Measurements from ENCODE around the gene UBP1. TPM values are rescaled to one million over a fixed set of nuclear protein-coding genes. Genes with fewer than 3 reads are reported as not detected.

The UBP1 gene
- total RNA-seq (2022) (68.3 and 72.4 TPM in 2 replicates), Bru-seq, nascent RNA (percentile 92 among the genes with signal in this experiment), BruChase-seq, experiment 1, labeled RNA remaining after a 6-hour chase (percentile 93 among the genes with signal in this experiment), BruChase-seq, experiment 2, labeled RNA remaining after a 2-hour chase (percentile 89 among the genes with signal in this experiment)
- long read RNA-seq, full-length matches to known transcripts: 21 of 40 reads
- long read RNA-seq, partial matches to known transcripts: 5 of 40 reads
- long read RNA-seq, other reads (novel, unspliced or antisense): 14 of 40 reads

- DNase-seq: peak; percentile 99
- Mint-ChIP-seq H3K27me3 (ENCODE audit: unreplicated experiment) (no peaks in the 10 kb centered on the region), H3K4me1 (ENCODE audit: low read depth, unreplicated experiment) (peaks cover 21% of the 10 kb centered on the region), H3K36me3 (ENCODE audit: insufficient read depth, unreplicated experiment) (peaks cover 41% of the 10 kb centered on the region), H3K9me3 (ENCODE audit: low read depth, unreplicated experiment) (no peaks in the 10 kb centered on the region), H3K27ac (ENCODE audit: unreplicated experiment) (peak within 1 kb of the TSS; percentile 90), H3K4me3 (ENCODE audit: low read depth, unreplicated experiment) (peak within 1 kb of the TSS; percentile 91)
- no TSS peak for BruUV-seq (replicated peaks)
- intact Hi-C loops (cut with micrococcal nuclease; ENCODE audit: unreplicated experiment): loop anchor here (5.0 kb wide), 1 partner anchor 42 kb away; no protein-coding TSS in a partner anchor
- CTCF ChIA-PET: interaction anchor here (1.8 kb wide), 1 partner anchor 10 kb away, joined by 5 read pairs; no protein-coding TSS in a partner anchor
- no peak for TF ChIP-seq CTCF (IDR thresholded peaks at IDR 0.05; ENCODE audit: unreplicated experiment)
Observed at GRCh38 chr3:33440328-33441224, at the start of gene UBP1. UBP1 (minus strand) TSS chr3:33440405; CDS start chr3:33439848, 557 bp downstream.

- Mint-ChIP-seq H3K4me3 (ENCODE audit: low read depth, unreplicated experiment) (no peak overlapping the region), H3K27me3 (ENCODE audit: unreplicated experiment) (no peaks in the 10 kb centered on the region), H3K9me3 (ENCODE audit: low read depth, unreplicated experiment) (no peaks in the 10 kb centered on the region), H3K36me3 (ENCODE audit: insufficient read depth, unreplicated experiment) (no peaks in the 10 kb centered on the region), H3K27ac (ENCODE audit: unreplicated experiment) (no peak overlapping the region), H3K4me1 (ENCODE audit: low read depth, unreplicated experiment) (no peaks in the 10 kb centered on the region)
- no peak for DNase-seq
- TF ChIP-seq CTCF (IDR thresholded peaks at IDR 0.05; ENCODE audit: unreplicated experiment): no peak
- no TSS peak for BruUV-seq (replicated peaks)
- intact Hi-C loops (cut with micrococcal nuclease; ENCODE audit: unreplicated experiment): no loop called here
- CTCF ChIA-PET: no interaction called here
Observed at GRCh38 chr3:33488683-33489082, 48.5 kb upstream of the UBP1 start.

GRCh38 chr3:33488246-33488645 lies 48.0 kb upstream of the UBP1 start:
- CTCF ChIA-PET: interaction anchor here (0.6 kb wide), 1 partner anchor 10 kb away, joined by 3 read pairs; no protein-coding TSS in a partner anchor
- intact Hi-C loops (cut with micrococcal nuclease; ENCODE audit: unreplicated experiment): no loop called here

More at GRCh38 chr3:33488246-33488645, 48.0 kb upstream of the UBP1 start:
- no TSS peak for BruUV-seq (replicated peaks)
- no peaks in the 10 kb centered on the region for H3K9me3 Mint-ChIP-seq (ENCODE audit: low read depth, unreplicated experiment)
- no peak for DNase-seq
- no peaks in the 10 kb centered on the region for H3K27me3 Mint-ChIP-seq (ENCODE audit: unreplicated experiment)
- H3K4me3 Mint-ChIP-seq (ENCODE audit: low read depth, unreplicated experiment): no peak overlapping the region
- H3K36me3 Mint-ChIP-seq (ENCODE audit: insufficient read depth, unreplicated experiment): no peaks in the 10 kb centered on the region
- no peak overlapping the region for H3K27ac Mint-ChIP-seq (ENCODE audit: unreplicated experiment)
- TF ChIP-seq CTCF (IDR thresholded peaks at IDR 0.05; ENCODE audit: unreplicated experiment): no peak
- no peaks in the 10 kb centered on the region for H3K4me1 Mint-ChIP-seq (ENCODE audit: low read depth, unreplicated experiment)
